ENCODE data around the gene NKAIN2. TPM values are rescaled to one million over a fixed set of nuclear protein-coding genes. Genes with fewer than 3 reads are reported as not detected.
"Not testable (repeated sequence)": the region's sequence is repeated elsewhere in the genome, so short reads cannot be mapped to it uniquely, and the experiment has no call there.

NKAIN2 gene
- total RNA-seq, 4 donors from 2014 or later = 0.31 to 0.58 (median 0.39) TPM; not detected in 1

DNA sequence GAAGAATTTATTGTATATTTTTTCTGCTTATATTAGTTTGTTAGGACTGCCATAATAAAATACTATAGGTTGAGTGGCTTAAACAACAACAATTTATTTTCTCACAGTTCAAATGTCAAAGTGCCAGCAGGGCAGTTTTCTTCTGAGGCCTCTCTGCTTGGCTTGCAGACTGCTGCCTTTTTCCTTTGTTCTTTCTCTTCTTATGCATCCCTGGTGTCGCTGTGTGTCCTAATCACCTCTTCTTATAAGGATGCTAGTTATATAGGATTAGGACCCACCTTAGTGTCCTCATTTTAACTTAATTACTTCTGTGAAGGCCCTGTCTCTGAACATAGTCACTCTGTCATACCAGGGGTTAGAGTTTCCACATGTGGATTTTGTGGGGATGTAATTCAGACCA lies 354.4 kb downstream of the NKAIN2 start:
- no peak for ATAC-seq
- in situ Hi-C loops (cut with MboI; ENCODE audit: low sequenced_read_pairs in 4 of 4) = no loop called here

DNA sequence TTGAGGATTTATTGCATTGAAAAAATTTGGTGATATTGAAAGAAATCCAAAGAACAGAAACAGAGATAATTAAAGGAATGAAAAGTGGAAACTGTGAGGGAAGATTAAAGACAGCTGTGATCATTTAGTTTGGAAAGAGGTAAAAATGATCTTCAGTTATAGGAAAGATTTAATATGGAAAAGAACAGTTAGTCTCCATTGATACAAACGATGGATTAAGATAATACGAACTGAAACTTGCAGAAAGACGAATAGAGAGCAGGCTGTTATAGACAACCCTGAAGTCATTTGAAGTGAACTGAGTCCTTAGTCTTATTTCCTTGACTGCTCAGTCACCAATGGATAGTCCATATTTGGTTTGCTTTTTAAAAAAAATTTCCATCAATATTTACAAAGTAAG lies 360.0 kb downstream of the NKAIN2 start:
- in situ Hi-C loops (cut with MboI; ENCODE audit: low sequenced_read_pairs in 4 of 4) = no loop called here
- intact Hi-C loops (cut with DNase I; ENCODE audit: low total_unique reads) = no loop called here
- ATAC-seq = no peak

More for the DNA sequence above, 354.4 kb downstream of the NKAIN2 start:
- Histone ChIP-seq H3K27ac (no peak overlapping the region), H3K4me3 (no peak overlapping the region), H3K9me3 (no peaks in the 10 kb centered on the region), H3K4me1 (no peaks in the 10 kb centered on the region), H3K27me3 (no peaks in the 10 kb centered on the region), H3K36me3 (no peaks in the 10 kb centered on the region)
- DNase-seq = no peak
- TF ChIP-seq POLR2A (IDR thresholded peaks at IDR 0.05) (no peak), CTCF (IDR thresholded peaks at IDR 0.05 in 4 of 5, conservative IDR thresholded peaks at IDR 0.05 in 1 of 5) (no peak)
- intact Hi-C loops (cut with DNase I; ENCODE audit: low total_unique reads) = no loop called here

DNA sequence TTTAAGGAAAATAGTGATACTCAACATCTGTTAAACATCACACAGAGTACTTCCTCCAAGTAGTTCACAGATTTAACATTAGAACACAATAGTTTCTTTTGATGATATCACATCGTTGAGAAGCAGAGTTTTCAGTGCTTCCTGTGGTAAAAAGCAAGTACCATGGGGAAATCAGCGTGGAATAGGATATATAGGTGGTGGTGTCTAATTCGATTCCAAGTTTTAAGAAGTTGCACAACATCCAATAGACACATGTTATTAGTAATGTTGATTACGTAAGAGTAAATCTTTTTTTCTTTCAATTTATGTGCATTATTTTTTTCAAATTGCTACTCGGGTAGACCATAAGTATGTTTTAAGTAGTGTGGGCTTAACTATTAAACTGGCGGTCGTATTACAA lies 360.7 kb downstream of the NKAIN2 start:
- no peak for ATAC-seq
- Histone ChIP-seq H3K4me1 (no peaks in the 10 kb centered on the region), H3K36me3 (no peaks in the 10 kb centered on the region), H3K9me3 (no peaks in the 10 kb centered on the region), H3K4me3 (no peak overlapping the region), H3K27me3 (no peaks in the 10 kb centered on the region), H3K27ac (no peak overlapping the region)
- in situ Hi-C loops (cut with MboI; ENCODE audit: low sequenced_read_pairs in 4 of 4) (no loop called here), intact Hi-C loops (cut with DNase I; ENCODE audit: low total_unique reads) (no loop called here)
- no peak for DNase-seq
- TF ChIP-seq POLR2A (IDR thresholded peaks at IDR 0.05) = no peak
- no peak for TF ChIP-seq CTCF (IDR thresholded peaks at IDR 0.05 in 4 of 5, conservative IDR thresholded peaks at IDR 0.05 in 1 of 5)

More for the DNA sequence above, 360.0 kb downstream of the NKAIN2 start:
- no peak for DNase-seq
- H3K36me3 ChIP-seq = no peaks in the 10 kb centered on the region
- no peak overlapping the region for H3K27ac ChIP-seq
- H3K4me1 ChIP-seq = no peaks in the 10 kb centered on the region
- no peaks in the 10 kb centered on the region for H3K9me3 ChIP-seq
- no peaks in the 10 kb centered on the region for H3K27me3 ChIP-seq
- no peak overlapping the region for H3K4me3 ChIP-seq
- TF ChIP-seq POLR2A (IDR thresholded peaks at IDR 0.05) (no peak), CTCF (IDR thresholded peaks at IDR 0.05 in 4 of 5, conservative IDR thresholded peaks at IDR 0.05 in 1 of 5) (no peak)

GRCh38 chr6:124167249-124167648 lies 363.6 kb downstream of the NKAIN2 start:
- H3K27ac ChIP-seq; H3K4me1 ChIP-seq; intact Hi-C loops (cut with DNase I; ENCODE audit: low total_unique reads); H3K27me3 ChIP-seq; H3K36me3 ChIP-seq; H3K9me3 ChIP-seq; H3K4me3 ChIP-seq; ATAC-seq; DNase-seq; in situ Hi-C loops (cut with MboI; ENCODE audit: low sequenced_read_pairs in 4 of 4): not testable (repeated sequence)

GRCh38 chr6:124190256-124190655 lies 386.6 kb downstream of the NKAIN2 start:
- H3K4me1 ChIP-seq = no peaks in the 10 kb centered on the region
- no peak overlapping the region for H3K4me3 ChIP-seq
- DNase-seq (no peak), ATAC-seq (no peak)
- H3K9me3 ChIP-seq = no peaks in the 10 kb centered on the region
- H3K36me3 ChIP-seq = no peaks in the 10 kb centered on the region
- in situ Hi-C loops (cut with MboI; ENCODE audit: low sequenced_read_pairs in 4 of 4) = no loop called here
- TF ChIP-seq CTCF (IDR thresholded peaks at IDR 0.05 in 4 of 5, conservative IDR thresholded peaks at IDR 0.05 in 1 of 5) (no peak), POLR2A (IDR thresholded peaks at IDR 0.05) (no peak)
- H3K27ac ChIP-seq = no peak overlapping the region
- H3K27me3 ChIP-seq = no peaks in the 10 kb centered on the region
- intact Hi-C loops (cut with DNase I; ENCODE audit: low total_unique reads) = no loop called here
